HEK293 (cell line): Measurements from ENCODE around the gene IMMP2L.

Source experiments
- CTCF ChIA-PET: fragments of 350-600 bp; formaldehyde crosslinking; extraction: SDS; loops from one replicate; lab custom pipeline; 2021; ENCODE audit warnings: antibody characterized with exemption; lab: Yijun Ruan, JAX
- POLR2A ChIA-PET: fragments of 300-600 bp; formaldehyde crosslinking; extraction: SDS; loops from one replicate; lab custom pipeline; 2020; ENCODE audit warnings: antibody characterized with exemption, inconsistent platforms; lab: Yijun Ruan, JAX
- H3K27ac ChIP-seq: fragments of 200-500 bp; sonication (Bioruptor generic); 2 replicates; pipeline ENCODE4 v1.5.1; 2014; ENCODE audit warnings: low read depth, low read length, control low read depth, inconsistent platforms; ENCODE audit errors: extremely low read depth
- H3K36me3 ChIP-seq, 2 experiments: fragments of 200-500 bp in 1 of 2; sonication (Bioruptor generic) in 1 of 2; 1 replicate in 1 of 2; 2 replicates in 1 of 2; pipeline ENCODE4 v1.5.1; 2014 to 2017; ENCODE audit warnings: inconsistent platforms in 2 of 2, low read length in 2 of 2; ENCODE audit not compliant: control insufficient read depth in 2 of 2, insufficient read depth in 1 of 2
- H3K4me1 ChIP-seq: fragments of 200-500 bp; sonication (Bioruptor generic); 2 replicates; pipeline ENCODE4 v1.5.1; 2014; ENCODE audit warnings: mild to moderate bottlenecking, low read length, inconsistent platforms; ENCODE audit not compliant: control insufficient read depth, insufficient read depth
- H3K4me3 ChIP-seq: 2 replicates; pipeline ENCODE4 v1.5.1; 2011; ENCODE audit warnings: low read depth, mild to moderate bottlenecking, control low read depth, low read length, moderate library complexity
- H3K9me3 ChIP-seq: fragments of 200-500 bp; sonication (Bioruptor generic); 2 replicates; pipeline ENCODE4 v1.5.1; 2014; ENCODE audit warnings: low read depth, low read length, inconsistent platforms; ENCODE audit not compliant: control insufficient read depth, insufficient read depth
- GFI1B ChIP-seq: fragments of 450-650 bp; formaldehyde crosslinking; IDR thresholded peaks from 2 replicates; pipeline ENCODE4 v1.5.1; 2016; ENCODE audit warnings: missing biosample characterization, missing genetic modification characterization
- GLI2 ChIP-seq: fragments of 450-650 bp; formaldehyde crosslinking; IDR thresholded peaks from 2 replicates; pipeline ENCODE4; 2017; ENCODE audit warnings: missing biosample characterization, missing genetic modification characterization, low read depth, borderline replicate concordance
- GLIS1 ChIP-seq: fragments of 450-650 bp; formaldehyde crosslinking; IDR thresholded peaks from 2 replicates; pipeline ENCODE4 v1.5.1; 2016; ENCODE audit warnings: missing biosample characterization, missing genetic modification characterization
- IKZF3 ChIP-seq: fragments of 450-650 bp; IDR thresholded peaks from 2 replicates; pipeline ENCODE4 v1.5.0; 2018; ENCODE audit warnings: missing biosample characterization, mild to moderate bottlenecking, missing genetic modification characterization, moderate library complexity
- SP3 ChIP-seq: fragments of 450-650 bp; formaldehyde crosslinking; IDR thresholded peaks from 2 replicates; pipeline ENCODE4 v1.5.1; 2016; ENCODE audit warnings: missing biosample characterization, missing genetic modification characterization
- ZEB2 ChIP-seq: fragments of 450-650 bp; formaldehyde crosslinking; IDR thresholded peaks from 2 replicates; pipeline ENCODE4 v1.5.1; 2016; ENCODE audit warnings: missing biosample characterization, missing genetic modification characterization
- ZFP3 ChIP-seq: fragments of 450-650 bp; formaldehyde crosslinking; IDR thresholded peaks from 2 replicates; pipeline ENCODE4 v1.5.1; 2016; ENCODE audit warnings: low read depth, missing biosample characterization, missing genetic modification characterization
- ZIC2 ChIP-seq: fragments of 450-650 bp; formaldehyde crosslinking; IDR thresholded peaks from 2 replicates; pipeline ENCODE4 v1.5.1; 2016; ENCODE audit warnings: missing biosample characterization, missing genetic modification characterization
- ZNF112 ChIP-seq: fragments of 450-650 bp; formaldehyde crosslinking; IDR thresholded peaks from 2 replicates; pipeline ENCODE4 v1.5.0; 2017; ENCODE audit warnings: missing biosample characterization, missing genetic modification characterization
- ZNF202 ChIP-seq: fragments of 450-650 bp; formaldehyde crosslinking; IDR thresholded peaks from 2 replicates; pipeline ENCODE4 v1.5.1; 2016; ENCODE audit warnings: missing biosample characterization, missing genetic modification characterization, borderline replicate concordance
- ZNF239 ChIP-seq: fragments of 450-650 bp; formaldehyde crosslinking; IDR thresholded peaks from 2 replicates; pipeline ENCODE4 v1.5.1; 2016; ENCODE audit warnings: missing biosample characterization, missing genetic modification characterization
- ZNF335 ChIP-seq: fragments of 450-650 bp; formaldehyde crosslinking; conservative IDR thresholded peaks from 2 replicates; pipeline ENCODE4 v1.5.1; 2016; ENCODE audit warnings: missing biosample characterization, missing genetic modification characterization
- ZNF391 ChIP-seq: fragments of 450-650 bp; formaldehyde crosslinking; IDR thresholded peaks from 2 replicates; pipeline ENCODE4 v1.5.1; 2016; ENCODE audit warnings: low read depth, missing biosample characterization, missing genetic modification characterization, borderline replicate concordance
- ZNF404 ChIP-seq: fragments of 450-650 bp; formaldehyde crosslinking; IDR thresholded peaks from 2 replicates; pipeline ENCODE4 v1.5.1; 2017; ENCODE audit warnings: missing biosample characterization, missing genetic modification characterization
- ZNF416 ChIP-seq: fragments of 450-650 bp; formaldehyde crosslinking; IDR thresholded peaks from 2 replicates; pipeline ENCODE4 v1.5.1; 2016; ENCODE audit warnings: missing biosample characterization, missing genetic modification characterization
- ZNF473 ChIP-seq: fragments of 450-650 bp; formaldehyde crosslinking; IDR thresholded peaks from 2 replicates; pipeline ENCODE4 v1.5.1; 2017; ENCODE audit warnings: missing biosample characterization, missing genetic modification characterization
- ZNF544 ChIP-seq: fragments of 450-650 bp; formaldehyde crosslinking; IDR thresholded peaks from 2 replicates; pipeline ENCODE4 v1.5.0; 2017; ENCODE audit warnings: missing biosample characterization, missing genetic modification characterization
- ZNF660 ChIP-seq: fragments of 450-650 bp; IDR thresholded peaks from 2 replicates; pipeline ENCODE4 v1.5.1; 2018; ENCODE audit warnings: missing biosample characterization, mild to moderate bottlenecking, missing genetic modification characterization
- ZNF670 ChIP-seq: fragments of 450-650 bp; formaldehyde crosslinking; IDR thresholded peaks from 2 replicates; pipeline ENCODE4 v1.5.1; 2016; ENCODE audit warnings: missing biosample characterization, missing genetic modification characterization, low read depth
- ZNF777 ChIP-seq: fragments of 450-650 bp; formaldehyde crosslinking; IDR thresholded peaks from 2 replicates; pipeline ENCODE4 v1.5.1; 2017; ENCODE audit warnings: missing biosample characterization, missing genetic modification characterization, borderline replicate concordance
- ZSCAN16 ChIP-seq: fragments of 450-650 bp; formaldehyde crosslinking; IDR thresholded peaks from 2 replicates; pipeline ENCODE4 v1.5.1; 2016; ENCODE audit warnings: missing biosample characterization, missing genetic modification characterization
- TF ChIP-seq, protein P1 (sequence below): fragments of 450-650 bp; formaldehyde crosslinking; IDR thresholded peaks from 2 replicates; pipeline ENCODE4 v1.5.1; 2016; ENCODE audit warnings: missing biosample characterization, missing genetic modification characterization
- TF ChIP-seq, protein P2 (sequence below): fragments of 450-650 bp; formaldehyde crosslinking; IDR thresholded peaks from 2 replicates; pipeline ENCODE4 v1.5.1; 2017; ENCODE audit warnings: missing biosample characterization, missing genetic modification characterization
- TF ChIP-seq, protein P3 (sequence below): fragments of 450-650 bp; formaldehyde crosslinking; IDR thresholded peaks from 2 replicates; pipeline ENCODE4 v1.5.1; 2016; ENCODE audit warnings: missing biosample characterization, missing genetic modification characterization, low read depth
- TF ChIP-seq, protein P4 (sequence below): fragments of 450-650 bp; formaldehyde crosslinking; IDR thresholded peaks from 2 replicates; pipeline ENCODE4; 2016; ENCODE audit warnings: missing biosample characterization, missing genetic modification characterization

The IMMP2L gene

DNA sequence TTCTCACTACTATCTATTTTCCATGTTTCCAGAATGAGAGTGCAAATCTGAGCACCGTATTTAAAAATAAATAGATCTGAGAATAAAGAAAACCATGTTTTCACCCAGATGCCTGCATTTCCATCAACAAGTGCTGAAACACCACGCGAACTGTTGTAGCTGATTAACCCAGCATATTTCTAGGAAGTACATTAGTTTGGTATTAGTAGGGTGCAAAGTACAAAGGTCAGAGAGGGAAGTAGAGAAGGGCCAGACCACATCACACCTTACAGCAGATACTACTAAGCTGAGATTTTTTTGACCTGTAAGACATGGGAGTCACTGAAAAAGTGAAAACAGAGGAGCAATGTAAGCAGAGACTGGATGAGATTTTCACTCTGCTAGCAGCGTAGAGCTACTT is 181.3 kb downstream of the IMMP2L start:
- Histone ChIP-seq H3K4me3 (no peak overlapping the region), H3K4me1 (no peaks in the 10 kb centered on the region)
- TF ChIP-seq ZNF239 (tag by site-specific recombination) (no peak), ZNF660 (tag by site-specific recombination) (no peak), ZIC2 (tag by site-specific recombination) (no peak), ZNF473 (tag by site-specific recombination) (no peak), ZNF202 (tag by site-specific recombination) (no peak), ZSCAN16 (tag by site-specific recombination) (no peak), ZNF544 (no peak), IKZF3 (tag by site-specific recombination) (no peak), ZNF335 (tag by site-specific recombination) (no peak), ZFP3 (tag by site-specific recombination) (no peak), ZNF404 (tag by site-specific recombination) (no peak)
- TF ChIP-seq, protein P1, sequence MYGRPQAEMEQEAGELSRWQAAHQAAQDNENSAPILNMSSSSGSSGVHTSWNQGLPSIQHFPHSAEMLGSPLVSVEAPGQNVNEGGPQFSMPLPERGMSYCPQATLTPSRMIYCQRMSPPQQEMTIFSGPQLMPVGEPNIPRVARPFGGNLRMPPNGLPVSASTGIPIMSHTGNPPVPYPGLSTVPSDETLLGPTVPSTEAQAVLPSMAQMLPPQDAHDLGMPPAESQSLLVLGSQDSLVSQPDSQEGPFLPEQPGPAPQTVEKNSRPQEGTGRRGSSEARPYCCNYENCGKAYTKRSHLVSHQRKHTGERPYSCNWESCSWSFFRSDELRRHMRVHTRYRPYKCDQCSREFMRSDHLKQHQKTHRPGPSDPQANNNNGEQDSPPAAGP (tag by site-specific recombination) = no peak
- TF ChIP-seq, protein P2, sequence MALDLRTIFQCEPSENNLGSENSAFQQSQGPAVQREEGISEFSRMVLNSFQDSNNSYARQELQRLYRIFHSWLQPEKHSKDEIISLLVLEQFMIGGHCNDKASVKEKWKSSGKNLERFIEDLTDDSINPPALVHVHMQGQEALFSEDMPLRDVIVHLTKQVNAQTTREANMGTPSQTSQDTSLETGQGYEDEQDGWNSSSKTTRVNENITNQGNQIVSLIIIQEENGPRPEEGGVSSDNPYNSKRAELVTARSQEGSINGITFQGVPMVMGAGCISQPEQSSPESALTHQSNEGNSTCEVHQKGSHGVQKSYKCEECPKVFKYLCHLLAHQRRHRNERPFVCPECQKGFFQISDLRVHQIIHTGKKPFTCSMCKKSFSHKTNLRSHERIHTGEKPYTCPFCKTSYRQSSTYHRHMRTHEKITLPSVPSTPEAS (tag by site-specific recombination) = no peak
- TF ChIP-seq, protein P3, sequence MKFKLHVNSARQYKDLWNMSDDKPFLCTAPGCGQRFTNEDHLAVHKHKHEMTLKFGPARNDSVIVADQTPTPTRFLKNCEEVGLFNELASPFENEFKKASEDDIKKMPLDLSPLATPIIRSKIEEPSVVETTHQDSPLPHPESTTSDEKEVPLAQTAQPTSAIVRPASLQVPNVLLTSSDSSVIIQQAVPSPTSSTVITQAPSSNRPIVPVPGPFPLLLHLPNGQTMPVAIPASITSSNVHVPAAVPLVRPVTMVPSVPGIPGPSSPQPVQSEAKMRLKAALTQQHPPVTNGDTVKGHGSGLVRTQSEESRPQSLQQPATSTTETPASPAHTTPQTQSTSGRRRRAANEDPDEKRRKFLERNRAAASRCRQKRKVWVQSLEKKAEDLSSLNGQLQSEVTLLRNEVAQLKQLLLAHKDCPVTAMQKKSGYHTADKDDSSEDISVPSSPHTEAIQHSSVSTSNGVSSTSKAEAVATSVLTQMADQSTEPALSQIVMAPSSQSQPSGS (tag by site-specific recombination) = no peak
- TF ChIP-seq, all 188 proteins: peak for 0
- POLR2A ChIA-PET = no interaction called here
- CTCF ChIA-PET = no interaction called here
- H3K36me3 ChIP-seq = no peaks in the 10 kb centered on the region
- no peaks in the 10 kb centered on the region for H3K9me3 ChIP-seq
- H3K27ac ChIP-seq = no peak overlapping the region

DNA sequence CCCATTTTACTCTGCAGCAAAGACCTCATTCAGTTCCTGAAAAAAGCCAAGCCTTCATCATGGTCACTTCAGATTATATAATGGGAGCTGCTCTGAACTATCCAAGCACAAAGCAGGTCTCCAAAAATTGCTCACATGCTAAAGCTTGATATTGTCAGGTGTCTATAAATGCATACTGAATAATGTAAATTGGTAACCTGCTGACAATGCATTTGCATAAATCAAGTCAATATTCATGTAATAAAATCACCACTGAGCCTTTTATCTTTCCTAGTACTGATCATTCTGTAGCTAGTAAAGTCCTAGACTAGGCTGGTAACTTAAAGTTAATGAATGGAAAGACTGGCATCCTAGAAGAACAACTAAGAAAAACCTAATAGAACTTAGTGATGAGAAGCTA is 188.3 kb downstream of the IMMP2L start:
- CTCF ChIA-PET = interaction anchor here (0.6 kb wide), 3 partner anchors 37 to 1690 kb away, joined by 3 read pairs; no protein-coding TSS in a partner anchor
- H3K27ac ChIP-seq = no peak overlapping the region
- no peak overlapping the region for H3K4me3 ChIP-seq
- POLR2A ChIA-PET = no interaction called here
- no peaks in the 10 kb centered on the region for H3K4me1 ChIP-seq
- no peak for TF ChIP-seq ZNF391 (tag by site-specific recombination)
- no peak for TF ChIP-seq GLIS1 (tag by site-specific recombination)
- TF ChIP-seq, protein P4, sequence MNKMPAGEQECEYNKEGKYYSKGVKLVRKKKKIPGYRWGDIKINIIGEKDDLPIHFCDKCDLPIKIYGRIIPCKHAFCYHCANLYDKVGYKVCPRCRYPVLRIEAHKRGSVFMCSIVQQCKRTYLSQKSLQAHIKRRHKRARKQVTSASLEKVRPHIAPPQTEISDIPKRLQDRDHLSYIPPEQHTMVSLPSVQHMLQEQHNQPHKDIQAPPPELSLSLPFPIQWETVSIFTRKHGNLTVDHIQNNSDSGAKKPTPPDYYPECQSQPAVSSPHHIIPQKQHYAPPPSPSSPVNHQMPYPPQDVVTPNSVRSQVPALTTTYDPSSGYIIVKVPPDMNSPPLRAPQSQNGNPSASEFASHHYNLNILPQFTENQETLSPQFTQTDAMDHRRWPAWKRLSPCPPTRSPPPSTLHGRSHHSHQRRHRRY (tag by site-specific recombination) = no peak
- H3K36me3 ChIP-seq = no peaks in the 10 kb centered on the region
- H3K9me3 ChIP-seq = no peaks in the 10 kb centered on the region

DNA sequence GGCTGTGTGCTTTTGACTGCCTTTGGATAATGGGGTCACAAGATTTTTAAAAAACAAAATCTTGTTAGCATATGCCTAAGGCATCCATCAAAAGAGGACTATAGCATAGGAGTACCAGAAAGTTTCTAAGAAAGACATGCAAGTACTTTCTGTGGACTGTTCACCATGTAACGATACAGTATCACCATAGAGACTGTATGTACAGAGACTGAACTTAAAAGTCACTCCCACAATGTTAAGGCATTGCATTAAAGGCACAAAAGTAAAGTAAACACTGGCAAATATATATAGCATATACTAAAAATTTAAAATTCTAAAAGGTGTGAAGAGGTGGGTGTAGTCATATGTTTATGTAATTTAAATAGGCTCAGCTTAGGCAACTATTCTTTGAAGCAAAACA is 190.9 kb downstream of the IMMP2L start:
- Histone ChIP-seq H3K4me3 (no peak overlapping the region), H3K27ac (no peak overlapping the region), H3K4me1 (no peaks in the 10 kb centered on the region), H3K9me3 (no peaks in the 10 kb centered on the region), H3K36me3 (no peaks in the 10 kb centered on the region)
- TF ChIP-seq GFI1B (tag by site-specific recombination) = no peak
- TF ChIP-seq SP3 (tag by site-specific recombination) = no peak
- TF ChIP-seq ZNF112 (tag by site-specific recombination) = no peak
- TF ChIP-seq ZNF416 (tag by site-specific recombination) = no peak
- TF ChIP-seq ZEB2 (tag by site-specific recombination) = no peak
- TF ChIP-seq GLI2 (tag by site-specific recombination) = no peak
- TF ChIP-seq ZNF670 (tag by site-specific recombination) = no peak
- no peak for TF ChIP-seq ZNF777 (tag by site-specific recombination)
- POLR2A ChIA-PET = no interaction called here
- CTCF ChIA-PET = no interaction called here
